ENCODE data around the gene VPS51.

GRCh38 chr11:65121865-65122696 lies 26.1 kb downstream of the VPS51 start, which contains the start of the genes FAU and MRPL49:
- TF ChIP-seq HNF4A (CRISPR knock-in tag; IDR thresholded peaks at IDR 0.05) (no peak), ZNF34 (CRISPR knock-in tag; IDR thresholded peaks at IDR 0.05; ENCODE audit: borderline replicate concordance) (0 out of 2 replicates have a peak, but pooled peaks have one; percentile 86), THAP7 (CRISPR knock-in tag; IDR thresholded peaks at IDR 0.05) (peak; percentile 34; the same call in 1 of the 2 replicates), TP53 (CRISPR knock-in tag; conservative IDR thresholded peaks at IDR 0.05) (peak; percentile 84; the same call in 1 of the 2 replicates), IKZF5 (CRISPR knock-in tag; IDR thresholded peaks at IDR 0.05) (peak; percentile 85), HDAC2 (CRISPR knock-in tag; IDR thresholded peaks at IDR 0.05) (peak; percentile 79), NONO (IDR thresholded peaks at IDR 0.05) (no peak), NONO (CRISPR knock-in tag; conservative IDR thresholded peaks at IDR 0.05) (peak; percentile 96), ZNF496 (CRISPR knock-in tag; IDR thresholded peaks at IDR 0.05; ENCODE audit: insufficient replicate concordance) (no peak)
